GM18505 (cell line): ENCODE data around the gene PLAC1.

Source experiments
- ATAC-seq: cut with Tn5 transposase; IDR thresholded peaks from one replicate; pipeline ENCODE4 v1.9.1; 2021; ENCODE audit not compliant: unreplicated experiment
- POLR2A ChIP-seq: IDR thresholded peaks from 4 replicates; pipeline ENCODE4 v1.6.1; 2011; ENCODE audit warnings: borderline replicate concordance; ENCODE audit not compliant: insufficient read depth, insufficient read length; ENCODE audit errors: extremely low read depth

The PLAC1 gene

GRCh38 chrX:134658002-134658759, at the start of gene PLAC1:
TSS of gene PLAC1 (minus strand) at chrX:134658471. CDS start at chrX:134566682, 91,789 bp downstream.
- no peak for TF ChIP-seq POLR2A
- no peak for ATAC-seq

GRCh38 chrX:134706138-134706537, 47.9 kb upstream of the PLAC1 start:
- no peak for TF ChIP-seq POLR2A
- ATAC-seq, result no peak

GRCh38 chrX:134695999-134696398, 37.7 kb upstream of the PLAC1 start:
- TF ChIP-seq POLR2A, result no peak
- no peak for ATAC-seq

- no peak for TF ChIP-seq POLR2A
- no peak for ATAC-seq
Measured at GRCh38 chrX:134694333-134695322, 36.4 kb upstream of the PLAC1 start.

GRCh38 chrX:134693644-134694043, 35.4 kb upstream of the PLAC1 start:
- no peak for TF ChIP-seq POLR2A
- ATAC-seq, result no peak

- no peak for TF ChIP-seq POLR2A
Measured at GRCh38 chrX:134692990-134693389, 34.7 kb upstream of the PLAC1 start.

GRCh38 chrX:134692233-134692632, 34.0 kb upstream of the PLAC1 start:
- no peak for TF ChIP-seq POLR2A
- ATAC-seq, result no peak

More at GRCh38 chrX:134692990-134693389, 34.7 kb upstream of the PLAC1 start:
- no peak for ATAC-seq

GRCh38 chrX:134691453-134691852, 33.2 kb upstream of the PLAC1 start:
- no peak for ATAC-seq
- TF ChIP-seq POLR2A, result no peak

- no peak for TF ChIP-seq POLR2A
- no peak for ATAC-seq
Measured at GRCh38 chrX:134688839-134689238, 30.6 kb upstream of the PLAC1 start.

GRCh38 chrX:134688031-134688823, 30.0 kb upstream of the PLAC1 start:
- ATAC-seq, result no peak
- TF ChIP-seq POLR2A, result no peak

GRCh38 chrX:134685668-134686067, 27.4 kb upstream of the PLAC1 start:
- ATAC-seq, result no peak
- TF ChIP-seq POLR2A, result no peak

GRCh38 chrX:134684956-134685355, 26.7 kb upstream of the PLAC1 start:
- TF ChIP-seq POLR2A, result no peak
- ATAC-seq, result no peak
